Activated naive CD8-positive, alpha-beta T cell (primary cell): ENCODE data around the gene MAGIX.

Experiments
- H3K27ac Mint-ChIP-seq: one replicate; pipeline ENCODE4 v1.8.0; 2021; ENCODE audit warnings: mixed read lengths
- H3K27me3 Mint-ChIP-seq: one replicate; pipeline ENCODE4 v1.8.0; 2021; ENCODE audit warnings: mixed read lengths
- H3K36me3 Mint-ChIP-seq: one replicate; pipeline ENCODE4 v1.8.0; 2021; ENCODE audit warnings: mixed read lengths
- H3K4me1 Mint-ChIP-seq: one replicate; pipeline ENCODE4 v1.8.0; 2021; ENCODE audit warnings: low read depth, mixed read lengths
- H3K4me3 Mint-ChIP-seq: one replicate; pipeline ENCODE4 v1.8.0; 2021; ENCODE audit warnings: mild to moderate bottlenecking, mixed read lengths
- H3K9me3 Mint-ChIP-seq: one replicate; pipeline ENCODE4 v1.8.0; 2021; ENCODE audit warnings: low read depth, mixed read lengths

MAGIX gene

GRCh38 chrX:49186125-49187027 lies 23.8 kb downstream of the MAGIX start, which contains the start of gene PRICKLE3:
TSS of gene PRICKLE3 (minus strand) at chrX:49186373. CDS start at chrX:49186297, 76 bp downstream.
- Mint-ChIP-seq H3K4me1 (peaks cover 12% of the 10 kb centered on the region), H3K36me3 (no peaks in the 10 kb centered on the region), H3K9me3 (no peaks in the 10 kb centered on the region)

DNA sequence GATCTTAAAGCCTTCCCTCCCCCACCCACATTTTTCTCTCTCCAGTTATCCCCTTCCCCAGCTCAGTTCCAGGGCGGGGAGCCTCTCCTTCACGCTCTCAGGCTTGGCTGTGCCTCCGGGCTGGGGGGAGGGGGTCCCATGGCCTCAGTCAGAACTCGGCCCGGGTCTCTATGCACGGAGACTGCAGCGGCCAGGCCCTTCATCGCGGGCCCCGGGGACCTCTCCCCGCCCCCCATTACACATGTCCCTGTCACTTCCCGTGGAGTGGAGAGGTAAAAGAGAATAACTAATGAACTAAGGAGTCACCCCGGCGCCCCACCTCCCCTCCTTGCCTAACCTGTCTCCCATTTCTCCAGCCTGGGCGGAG lies 24.5 kb downstream of the MAGIX start:
- Mint-ChIP-seq H3K27ac (no peak overlapping the region), H3K36me3 (no peaks in the 10 kb centered on the region), H3K4me1 (peaks cover 12% of the 10 kb centered on the region), H3K4me3 (no peak overlapping the region), H3K27me3 (no peaks in the 10 kb centered on the region), H3K9me3 (no peaks in the 10 kb centered on the region)

More at GRCh38 chrX:49186125-49187027, 23.8 kb downstream of the MAGIX start, which contains the start of gene PRICKLE3:
- Mint-ChIP-seq H3K27me3 (no peaks in the 10 kb centered on the region), H3K4me3 (peak within 1 kb of the TSS; percentile 87), H3K27ac (peak within 1 kb of the TSS; percentile 61)

DNA sequence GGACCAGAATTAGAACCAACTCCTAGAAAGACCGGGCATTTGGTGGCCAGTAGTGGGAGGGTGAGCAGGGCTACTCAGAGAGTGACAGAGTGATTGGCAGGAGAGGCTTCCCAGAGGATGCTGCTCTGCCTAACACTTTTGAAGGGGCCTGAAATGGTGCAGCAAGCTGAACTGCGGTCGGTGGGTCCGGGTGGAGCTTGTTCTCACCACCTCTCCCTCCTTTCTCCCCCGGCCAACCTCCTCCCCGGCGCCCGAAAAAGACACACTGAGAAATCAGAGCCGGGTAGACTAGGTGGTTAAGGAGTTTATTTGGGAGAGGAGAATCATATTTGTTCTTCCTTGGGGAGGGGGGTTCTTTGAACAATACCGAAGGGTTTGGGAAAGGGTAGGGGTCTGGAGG lies 25.0 kb downstream of the MAGIX start:
- Mint-ChIP-seq H3K27ac (no peak overlapping the region), H3K4me1 (peaks cover 16% of the 10 kb centered on the region), H3K27me3 (no peaks in the 10 kb centered on the region), H3K36me3 (no peaks in the 10 kb centered on the region), H3K4me3 (no peak overlapping the region), H3K9me3 (no peaks in the 10 kb centered on the region)

- Mint-ChIP-seq H3K4me1 (peaks cover 24% of the 10 kb centered on the region), H3K27me3 (no peaks in the 10 kb centered on the region), H3K4me3 (no peak overlapping the region), H3K36me3 (no peaks in the 10 kb centered on the region), H3K9me3 (no peaks in the 10 kb centered on the region), H3K27ac (no peak overlapping the region)
Observed at GRCh38 chrX:49188468-49189076, 26.0 kb downstream of the MAGIX start.

DNA sequence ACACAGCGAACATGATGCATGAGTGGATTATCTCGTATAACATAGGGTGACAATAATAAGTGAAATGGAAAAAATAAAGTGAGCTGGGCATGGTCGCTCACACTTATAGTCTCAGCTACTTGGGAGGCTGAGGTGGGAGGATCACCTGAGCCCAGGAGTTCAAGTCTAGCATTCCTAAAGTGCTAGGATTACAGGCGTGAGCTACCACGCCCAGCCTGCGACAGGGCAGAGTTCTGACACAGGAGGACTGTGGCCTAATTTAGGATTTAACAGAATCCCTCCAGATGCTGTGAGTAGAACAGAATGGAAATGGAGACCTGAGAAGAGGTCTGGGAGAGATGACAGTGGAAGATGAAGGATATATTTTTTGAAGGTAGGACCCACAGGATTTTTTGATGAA lies 27.0 kb downstream of the MAGIX start:
- Mint-ChIP-seq H3K27me3 (no peaks in the 10 kb centered on the region), H3K9me3 (no peaks in the 10 kb centered on the region), H3K36me3 (no peaks in the 10 kb centered on the region), H3K4me1 (peaks cover 29% of the 10 kb centered on the region), H3K27ac (peak overlapping the region; percentile 41), H3K4me3 (peak overlapping the region; percentile 95)

GRCh38 chrX:49190821-49191573 lies 28.4 kb downstream of the MAGIX start:
- H3K4me3 Mint-ChIP-seq = peak overlapping the region; percentile 95
- no peaks in the 10 kb centered on the region for H3K36me3 Mint-ChIP-seq
- H3K27ac Mint-ChIP-seq = peak overlapping the region; percentile 96
- H3K4me1 Mint-ChIP-seq = peaks cover 23% of the 10 kb centered on the region
- no peaks in the 10 kb centered on the region for H3K27me3 Mint-ChIP-seq
- no peaks in the 10 kb centered on the region for H3K9me3 Mint-ChIP-seq

DNA sequence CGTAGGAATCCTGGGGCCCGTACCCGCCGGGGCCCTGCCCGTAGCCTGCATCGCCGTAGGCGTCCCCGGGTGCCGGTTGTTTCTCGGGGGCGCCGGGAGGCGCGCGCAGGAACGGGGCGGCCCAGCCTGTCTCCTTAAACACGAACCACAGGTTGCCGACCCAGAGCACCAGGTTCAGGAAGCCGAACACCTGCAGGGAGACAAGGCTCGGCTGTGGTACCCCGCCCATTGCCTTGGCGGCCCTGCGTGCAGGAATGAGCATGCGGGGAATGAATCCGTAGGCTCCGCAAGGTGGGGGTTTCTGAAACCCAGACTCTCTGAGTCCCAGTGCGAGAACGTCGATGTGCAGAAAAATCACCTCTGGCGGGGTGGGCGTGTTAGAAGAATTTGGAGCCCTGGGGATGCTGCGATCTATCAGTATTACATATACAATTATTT lies 29.0 kb downstream of the MAGIX start:
- peak overlapping the region; percentile 95 for H3K4me3 Mint-ChIP-seq
- H3K4me1 Mint-ChIP-seq = peaks cover 23% of the 10 kb centered on the region
- no peaks in the 10 kb centered on the region for H3K9me3 Mint-ChIP-seq
- H3K36me3 Mint-ChIP-seq = no peaks in the 10 kb centered on the region
- peak overlapping the region; percentile 89 for H3K27ac Mint-ChIP-seq
- H3K27me3 Mint-ChIP-seq = no peaks in the 10 kb centered on the region

- H3K4me3 Mint-ChIP-seq = peak overlapping the region; percentile 60
- H3K27ac Mint-ChIP-seq = peak overlapping the region; percentile 61
- H3K4me1 Mint-ChIP-seq = peaks cover 23% of the 10 kb centered on the region
- H3K9me3 Mint-ChIP-seq = no peaks in the 10 kb centered on the region
- no peaks in the 10 kb centered on the region for H3K36me3 Mint-ChIP-seq
- H3K27me3 Mint-ChIP-seq = no peaks in the 10 kb centered on the region
Observed at GRCh38 chrX:49192722-49193328, 30.3 kb downstream of the MAGIX start.

DNA sequence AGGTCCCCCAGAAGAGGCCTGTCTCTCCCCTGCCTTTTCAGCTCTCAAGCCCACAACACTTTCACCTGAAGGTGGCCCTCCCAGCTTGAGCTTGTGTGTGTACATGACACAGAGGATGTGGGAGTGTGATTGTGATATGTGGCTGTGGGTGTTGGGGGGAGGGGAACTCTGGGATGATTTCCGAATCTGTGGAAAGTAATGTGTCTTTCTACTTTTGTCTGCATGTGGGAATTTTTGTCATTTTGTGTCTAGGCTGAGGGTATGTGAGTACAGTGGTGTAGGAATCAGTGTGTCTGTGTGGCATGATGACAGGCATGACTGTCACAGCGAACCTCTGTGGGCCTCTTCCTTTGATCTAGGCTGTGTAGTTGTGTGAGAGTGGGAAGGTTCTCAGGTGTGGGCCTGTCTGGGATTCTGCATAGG lies 31.0 kb downstream of the MAGIX start:
- peak overlapping the region; percentile 1 for H3K27ac Mint-ChIP-seq
- H3K9me3 Mint-ChIP-seq = no peaks in the 10 kb centered on the region
- H3K4me1 Mint-ChIP-seq = peaks cover 28% of the 10 kb centered on the region
- no peaks in the 10 kb centered on the region for H3K36me3 Mint-ChIP-seq
- H3K27me3 Mint-ChIP-seq = no peaks in the 10 kb centered on the region
- H3K4me3 Mint-ChIP-seq = no peak overlapping the region

- no peaks in the 10 kb centered on the region for H3K27me3 Mint-ChIP-seq
- peaks cover 27% of the 10 kb centered on the region for H3K4me1 Mint-ChIP-seq
Observed at GRCh38 chrX:49197543-49198087, 35.1 kb downstream of the MAGIX start.

DNA sequence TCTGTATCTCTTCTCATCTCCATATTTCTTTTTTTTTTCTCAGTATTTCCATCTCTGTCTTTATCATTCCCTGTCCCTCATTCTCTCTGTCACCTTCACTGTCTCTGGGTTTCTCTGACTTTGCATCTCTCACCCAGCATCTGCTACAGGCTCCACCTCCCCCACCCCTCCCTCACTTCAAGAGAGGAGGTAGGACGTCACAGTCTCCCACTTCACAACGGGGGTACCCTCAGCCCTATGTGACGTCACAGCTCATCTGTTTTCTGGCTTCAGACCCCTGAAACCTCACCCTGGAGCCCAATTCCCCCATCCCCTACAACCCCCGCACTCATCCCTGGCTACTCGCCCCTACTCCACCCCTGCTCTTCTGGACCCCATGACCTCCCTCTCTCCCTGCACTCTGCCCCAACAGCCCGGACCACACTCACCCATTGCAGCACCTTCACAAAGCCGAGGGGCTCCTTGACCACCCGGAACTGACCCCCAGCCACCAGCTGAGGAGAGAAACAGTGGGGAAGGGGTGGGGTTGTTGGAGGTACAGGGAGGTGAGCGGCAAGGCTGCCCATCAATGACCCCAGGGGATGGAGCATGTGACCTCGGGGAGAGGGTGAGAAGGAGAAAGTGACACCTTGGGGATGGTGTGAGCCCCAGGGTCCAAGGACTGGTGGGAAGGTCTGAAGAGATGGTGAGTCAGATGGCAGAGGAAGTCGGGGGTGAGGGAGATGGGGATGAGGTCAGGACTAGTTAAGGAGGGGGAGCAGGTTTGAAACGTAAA lies 36.2 kb downstream of the MAGIX start:
- Mint-ChIP-seq H3K36me3 (no peaks in the 10 kb centered on the region), H3K27ac (no peak overlapping the region), H3K27me3 (no peaks in the 10 kb centered on the region), H3K4me3 (peak overlapping the region; percentile 44), H3K4me1 (peaks cover 18% of the 10 kb centered on the region), H3K9me3 (no peaks in the 10 kb centered on the region)

More at GRCh38 chrX:49197543-49198087, 35.1 kb downstream of the MAGIX start:
- H3K27ac Mint-ChIP-seq = no peak overlapping the region
- H3K36me3 Mint-ChIP-seq = no peaks in the 10 kb centered on the region
- no peaks in the 10 kb centered on the region for H3K9me3 Mint-ChIP-seq
- no peak overlapping the region for H3K4me3 Mint-ChIP-seq

- Mint-ChIP-seq H3K27me3 (no peaks in the 10 kb centered on the region), H3K4me1 (peaks cover 15% of the 10 kb centered on the region), H3K27ac (no peak overlapping the region), H3K9me3 (no peaks in the 10 kb centered on the region), H3K36me3 (no peaks in the 10 kb centered on the region), H3K4me3 (peak overlapping the region; percentile 38)
Observed at GRCh38 chrX:49199315-49199595, 36.7 kb downstream of the MAGIX start.

DNA sequence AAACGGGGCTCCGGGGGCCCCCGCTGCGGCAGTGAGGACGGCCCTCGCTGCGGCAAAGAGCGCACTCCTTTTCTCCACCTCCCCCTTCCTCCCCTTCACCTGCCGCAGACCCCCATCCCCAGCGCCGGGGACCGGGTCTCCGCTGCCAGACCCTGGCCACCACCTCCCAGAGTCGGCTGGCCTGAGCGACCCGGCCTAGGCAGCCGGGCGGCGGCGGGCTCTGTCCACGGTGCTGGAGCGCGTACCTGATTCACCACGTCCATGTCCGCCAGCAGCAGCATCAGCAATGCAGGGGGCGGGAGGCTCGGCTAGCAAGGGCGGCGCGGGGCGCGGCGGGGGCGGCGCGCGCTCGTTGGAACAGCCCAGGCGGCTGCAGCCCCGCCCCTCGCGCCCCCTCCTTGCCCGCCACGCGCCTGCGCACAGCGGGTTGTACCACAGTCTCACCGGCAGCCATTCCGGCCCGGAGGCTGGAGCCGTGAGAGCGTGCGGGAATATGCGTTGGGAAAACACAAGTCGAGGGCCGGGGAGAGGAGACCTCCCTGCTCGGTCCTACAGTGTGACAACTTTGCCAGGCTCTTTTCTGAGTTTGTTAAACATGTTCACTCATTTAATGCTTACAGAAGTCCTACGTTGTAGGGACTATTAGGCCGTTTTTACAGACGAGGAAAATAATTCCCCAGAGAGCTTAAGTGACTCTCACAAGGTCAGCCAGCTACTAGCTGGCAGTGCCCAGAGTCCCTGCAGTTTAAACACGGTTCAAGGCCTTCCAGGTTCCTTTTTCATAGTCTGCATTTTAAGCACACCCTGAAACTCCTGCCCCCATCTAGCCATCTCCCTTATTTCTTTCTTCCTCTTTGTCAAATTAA lies 37.6 kb downstream of the MAGIX start, which contains the start of gene SYP:
Gene SYP, minus strand, starts transcription at position 288 of the 866 bp plus-strand sequence. Its CDS starts 7 bp downstream, at position 281.
- peak within 1 kb of the TSS; percentile 71 for H3K4me3 Mint-ChIP-seq
- H3K4me1 Mint-ChIP-seq = peaks cover 15% of the 10 kb centered on the region
- peak within 1 kb of the TSS; percentile 72 for H3K27ac Mint-ChIP-seq
- no peaks in the 10 kb centered on the region for H3K27me3 Mint-ChIP-seq
- H3K36me3 Mint-ChIP-seq = no peaks in the 10 kb centered on the region
- no peaks in the 10 kb centered on the region for H3K9me3 Mint-ChIP-seq
